ENCODE data around the gene EPDR1. TPM values are rescaled to one million over a fixed set of nuclear protein-coding genes. Genes with fewer than 3 reads are reported as not detected.

Gene EPDR1
- total RNA-seq, 2 donors from 2014 or later = 2.7 to 7.3 TPM

GRCh38 chr7:37894671-37895070, 25.8 kb upstream of the EPDR1 start:
- H3K36me3 ChIP-seq (ENCODE audit: control insufficient read depth, insufficient read depth, low read length) = no peaks in the 10 kb centered on the region
- H3K9ac ChIP-seq (ENCODE audit: extremely low read depth, low read length, poor library complexity, severe bottlenecking) = no peak overlapping the region
- no peak overlapping the region for H3K27ac ChIP-seq (ENCODE audit: low read depth, low read length)
- Mint-ChIP-seq H3K36me3 (ENCODE audit: low read depth) (no peaks in the 10 kb centered on the region), H3K9me3 (no peaks in the 10 kb centered on the region), H3K4me3 (no peak overlapping the region), H3K27ac (no peak overlapping the region), H3K4me1 (no peaks in the 10 kb centered on the region), H3K27me3 (ENCODE audit: insufficient read depth) (no peaks in the 10 kb centered on the region)
- no peaks in the 10 kb centered on the region for H3K27me3 ChIP-seq (ENCODE audit: control insufficient read depth, insufficient read depth, low read length, poor library complexity, severe bottlenecking)
- no peaks in the 10 kb centered on the region for H3K4me1 ChIP-seq (ENCODE audit: control insufficient read depth, insufficient read depth, low read length)
- H3K9me3 ChIP-seq (ENCODE audit: control insufficient read depth, low read length) = no peaks in the 10 kb centered on the region
- no peak for TF ChIP-seq CTCF (conservative IDR thresholded peaks at IDR 0.05)
- 86 to 93% methylated on average over 1 to 3 of the region's 3 CpGs for WGBS, 2 experiments (ENCODE audit: insufficient coverage in 1 of 2, insufficient read length in 1 of 2)
- no peak for DNase-seq
- H3K4me3 ChIP-seq (ENCODE audit: low read length) = no peak overlapping the region

GRCh38 chr7:37899712-37900247, 20.7 kb upstream of the EPDR1 start:
- no peak overlapping the region for H3K27ac ChIP-seq (ENCODE audit: low read depth, low read length)
- TF ChIP-seq CTCF (conservative IDR thresholded peaks at IDR 0.05) = no peak
- Mint-ChIP-seq H3K27me3 (ENCODE audit: insufficient read depth) (peaks cover 1% of the 10 kb centered on the region), H3K27ac (no peak overlapping the region), H3K4me1 (no peaks in the 10 kb centered on the region), H3K36me3 (ENCODE audit: low read depth) (no peaks in the 10 kb centered on the region), H3K9me3 (no peaks in the 10 kb centered on the region), H3K4me3 (no peak overlapping the region)
- no peak for DNase-seq
- 87% methylated on average over 3 of the region's 3 CpGs; no CpG with 5 or more reads in 1 of the 2 experiments for WGBS, 2 experiments (ENCODE audit: insufficient coverage in 1 of 2, insufficient read length in 1 of 2)
- no peak overlapping the region for H3K9ac ChIP-seq (ENCODE audit: extremely low read depth, low read length, poor library complexity, severe bottlenecking)
- no peaks in the 10 kb centered on the region for H3K36me3 ChIP-seq (ENCODE audit: control insufficient read depth, insufficient read depth, low read length)
- H3K4me3 ChIP-seq (ENCODE audit: low read length) = no peak overlapping the region
- no peaks in the 10 kb centered on the region for H3K27me3 ChIP-seq (ENCODE audit: control insufficient read depth, insufficient read depth, low read length, poor library complexity, severe bottlenecking)
- no peaks in the 10 kb centered on the region for H3K4me1 ChIP-seq (ENCODE audit: control insufficient read depth, insufficient read depth, low read length)
- H3K9me3 ChIP-seq (ENCODE audit: control insufficient read depth, low read length) = no peaks in the 10 kb centered on the region

- H3K27me3 ChIP-seq (ENCODE audit: control insufficient read depth, insufficient read depth, low read length, poor library complexity, severe bottlenecking) = no peaks in the 10 kb centered on the region
- H3K27me3 Mint-ChIP-seq (ENCODE audit: insufficient read depth) = peaks cover 4% of the 10 kb centered on the region
- no peaks in the 10 kb centered on the region for H3K9me3 Mint-ChIP-seq
- DNase-seq = no peak
- no peaks in the 10 kb centered on the region for H3K9me3 ChIP-seq (ENCODE audit: control insufficient read depth, low read length)
- no peak overlapping the region for H3K27ac ChIP-seq (ENCODE audit: low read depth, low read length)
- TF ChIP-seq CTCF (conservative IDR thresholded peaks at IDR 0.05) = peak; percentile 79
- H3K4me3 Mint-ChIP-seq = no peak overlapping the region
- H3K36me3 Mint-ChIP-seq (ENCODE audit: low read depth) = no peaks in the 10 kb centered on the region
- H3K9ac ChIP-seq (ENCODE audit: extremely low read depth, low read length, poor library complexity, severe bottlenecking) = no peak overlapping the region
- H3K4me1 Mint-ChIP-seq = no peaks in the 10 kb centered on the region
- 25 to 48% methylated on average over 2 to 6 of the region's 6 CpGs for WGBS, 2 experiments (ENCODE audit: insufficient coverage in 1 of 2, insufficient read length in 1 of 2)
- no peaks in the 10 kb centered on the region for H3K4me1 ChIP-seq (ENCODE audit: control insufficient read depth, insufficient read depth, low read length)
- no peak overlapping the region for H3K4me3 ChIP-seq (ENCODE audit: low read length)
- no peaks in the 10 kb centered on the region for H3K36me3 ChIP-seq (ENCODE audit: control insufficient read depth, insufficient read depth, low read length)
- no peak overlapping the region for H3K27ac Mint-ChIP-seq
These were observed 19.1 kb upstream of the EPDR1 start for GRCh38 chr7:37901236-37901827.
